ENCODE data around the gene GSPT1. TPM values are rescaled to one million over a fixed set of nuclear protein-coding genes. Genes with fewer than 3 reads are reported as not detected.

Gene GSPT1
- total and polyA plus RNA-seq, 2 experiments from 2014 or later, result 64.6 to 101 TPM

DNA sequence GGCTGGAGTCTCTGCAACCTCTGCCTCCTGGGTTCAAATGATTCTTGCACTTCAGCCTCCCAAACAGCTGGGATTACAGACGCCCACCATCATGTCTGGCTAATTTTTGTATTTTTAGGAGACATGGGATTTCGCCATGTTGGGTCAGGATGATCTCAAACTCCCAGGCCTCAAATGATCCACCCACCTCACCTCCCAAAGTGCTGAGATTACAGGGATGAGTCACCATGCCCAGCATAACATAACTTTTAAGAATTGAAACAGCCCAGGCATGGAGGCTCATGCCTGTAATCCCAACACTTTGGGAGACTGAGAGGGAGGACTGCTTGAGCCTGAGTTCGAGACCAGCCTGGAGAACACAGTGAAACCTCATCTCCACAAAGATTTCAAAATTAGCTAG, 66.9 kb downstream of the GSPT1 start:
- H3K4me3 ChIP-seq, result no peak overlapping the region
- H3K27ac ChIP-seq, result no peak overlapping the region
- H3K4me1 ChIP-seq (ENCODE audit: low read depth), result peaks cover 17% of the 10 kb centered on the region
- H3K27me3 ChIP-seq, result no peaks in the 10 kb centered on the region
- peak in 1 of 2 donors; percentile 25 for DNase-seq (ENCODE audit: low read depth in 1 of 2, low spot score in 1 of 2)
- no peak for TF ChIP-seq CTCF (IDR thresholded peaks at IDR 0.05; ENCODE audit: low read depth, low read length)
- H3K36me3 ChIP-seq, result peaks cover 47% of the 10 kb centered on the region
- no peaks in the 10 kb centered on the region for H3K9me3 ChIP-seq (ENCODE audit: low read depth)

DNA sequence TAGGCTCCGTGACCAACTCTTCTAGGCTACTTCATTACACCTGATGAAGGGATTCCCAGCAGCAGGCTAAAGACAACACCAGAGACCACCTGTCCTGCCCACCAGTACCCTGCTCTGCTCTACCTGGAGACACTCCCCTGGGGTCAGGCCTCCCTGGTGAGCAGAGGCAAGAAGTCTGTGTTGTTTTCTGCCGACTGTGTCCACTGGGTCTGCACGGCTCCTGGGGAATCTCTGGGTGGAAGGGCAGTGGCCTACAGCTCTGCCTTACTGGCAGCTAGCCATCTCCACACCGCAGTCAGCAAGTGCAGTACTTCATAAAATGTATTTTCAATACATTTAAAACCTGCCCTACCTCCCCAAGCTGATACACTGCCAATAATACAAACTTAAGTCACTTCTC, 71.3 kb downstream of the GSPT1 start:
- H3K36me3 ChIP-seq, result peaks cover 76% of the 10 kb centered on the region
- TF ChIP-seq CTCF (IDR thresholded peaks at IDR 0.05; ENCODE audit: low read depth, low read length), result no peak
- no peaks in the 10 kb centered on the region for H3K9me3 ChIP-seq (ENCODE audit: low read depth)
- peaks cover 2% of the 10 kb centered on the region for H3K4me1 ChIP-seq (ENCODE audit: low read depth)
- no peak overlapping the region for H3K4me3 ChIP-seq
- H3K27me3 ChIP-seq, result no peaks in the 10 kb centered on the region
- DNase-seq (ENCODE audit: low read depth in 1 of 2, low spot score in 1 of 2), result no peak
- H3K27ac ChIP-seq, result no peak overlapping the region

DNA sequence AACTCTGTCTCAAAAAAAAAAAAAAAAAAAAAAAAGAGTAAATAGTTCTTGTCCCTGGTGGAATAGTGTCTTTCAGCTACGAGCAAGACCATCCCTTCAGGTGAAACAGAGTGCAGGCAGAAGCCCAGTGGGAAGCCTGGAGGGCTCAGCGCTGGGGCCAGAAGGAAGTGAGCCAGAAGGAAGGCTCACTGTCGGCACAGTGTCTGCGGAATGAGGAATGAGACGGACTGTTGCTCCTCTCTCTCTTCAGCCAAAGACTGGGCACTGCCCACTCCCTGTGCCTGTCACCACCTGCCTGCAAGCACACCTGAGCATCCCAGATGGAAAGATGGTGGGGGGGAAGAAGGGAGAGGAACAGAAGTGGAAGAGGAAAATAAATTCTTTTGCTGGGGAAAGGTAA, 71.9 kb downstream of the GSPT1 start:
- Histone ChIP-seq H3K9me3 (ENCODE audit: low read depth) (no peaks in the 10 kb centered on the region), H3K27me3 (no peaks in the 10 kb centered on the region), H3K36me3 (peaks cover 75% of the 10 kb centered on the region), H3K4me1 (ENCODE audit: low read depth) (no peaks in the 10 kb centered on the region), H3K27ac (no peak overlapping the region), H3K4me3 (no peak overlapping the region)
- TF ChIP-seq CTCF (IDR thresholded peaks at IDR 0.05; ENCODE audit: low read depth, low read length), result no peak
- DNase-seq (ENCODE audit: low read depth in 1 of 2, low spot score in 1 of 2), result no peak

DNA sequence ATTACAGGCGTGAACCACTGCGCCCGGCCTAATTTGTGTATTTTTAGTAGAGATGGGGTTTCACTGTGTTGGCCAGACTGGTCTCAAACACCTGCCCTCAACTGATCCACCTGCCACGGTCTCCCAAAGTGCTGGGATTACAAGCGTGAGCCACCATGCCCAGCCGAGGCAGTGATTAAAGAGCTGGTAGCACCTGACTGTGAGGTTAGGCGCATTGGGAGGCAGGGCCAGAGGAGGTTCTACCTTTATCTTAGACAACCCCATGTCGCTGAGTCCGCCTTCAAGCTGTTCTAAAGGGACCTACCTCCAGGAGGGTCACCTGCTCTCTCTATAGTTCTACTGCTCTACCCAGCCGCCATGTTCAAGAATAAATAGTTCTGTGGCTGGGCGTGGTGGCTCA, 72.5 kb downstream of the GSPT1 start:
- TF ChIP-seq CTCF (IDR thresholded peaks at IDR 0.05; ENCODE audit: low read depth, low read length), result no peak
- Histone ChIP-seq H3K9me3 (ENCODE audit: low read depth) (no peaks in the 10 kb centered on the region), H3K27me3 (no peaks in the 10 kb centered on the region), H3K36me3 (peaks cover 77% of the 10 kb centered on the region), H3K4me1 (ENCODE audit: low read depth) (no peaks in the 10 kb centered on the region), H3K27ac (no peak overlapping the region), H3K4me3 (no peak overlapping the region)
- DNase-seq (ENCODE audit: low read depth in 1 of 2, low spot score in 1 of 2), result no peak

DNA sequence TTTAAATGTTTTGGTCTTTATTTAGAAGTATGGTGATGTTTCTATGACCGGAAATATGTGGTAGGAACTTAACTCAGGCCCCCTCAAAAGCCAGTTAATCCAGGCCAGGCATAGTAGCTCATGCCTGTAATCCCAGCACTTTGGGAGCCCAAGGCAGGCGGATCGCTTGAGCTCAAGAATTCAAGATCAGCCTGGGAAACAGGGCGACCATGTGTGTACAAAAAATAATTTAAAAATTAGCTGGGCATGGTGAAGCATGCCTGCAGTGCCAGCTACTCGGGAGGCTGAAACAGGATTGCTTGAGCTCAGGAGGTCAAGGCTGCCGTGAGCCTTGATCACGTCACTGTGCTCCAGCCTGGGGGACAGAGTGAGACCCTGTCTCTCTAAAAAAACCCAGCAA, 74.7 kb downstream of the GSPT1 start:
- Histone ChIP-seq H3K4me1 (ENCODE audit: low read depth) (peaks cover 4% of the 10 kb centered on the region), H3K27ac (no peak overlapping the region), H3K36me3 (peaks cover 70% of the 10 kb centered on the region), H3K4me3 (no peak overlapping the region), H3K9me3 (ENCODE audit: low read depth) (no peaks in the 10 kb centered on the region), H3K27me3 (no peaks in the 10 kb centered on the region)
- TF ChIP-seq CTCF (IDR thresholded peaks at IDR 0.05; ENCODE audit: low read depth, low read length), result no peak
- no peak for DNase-seq (ENCODE audit: low read depth in 1 of 2, low spot score in 1 of 2)

Measured in cardiac muscle cell (in vitro differentiated cells and primary cell).